HepG2 (cell line): ENCODE measurements around the gene LYSMD3. TPM values are rescaled to one million over a fixed set of nuclear protein-coding genes. Genes with fewer than 3 reads are reported as not detected.

Experiments
- ASH2L ChIP-seq: fragments of 300-600, 200-600 bp; sonication (generic); IDR thresholded peaks from 2 replicates; pipeline ENCODE4 v1.7.0; 2017; ENCODE audit warnings: low read depth, mild to moderate bottlenecking, moderate library complexity, mixed read lengths, low read length; ENCODE audit not compliant: insufficient read length
- CAMTA2 ChIP-seq: sonication (generic); formaldehyde crosslinking; IDR thresholded peaks from 2 replicates; pipeline ENCODE4 v1.4.0; 2020; ENCODE audit warnings: mild to moderate bottlenecking, missing genetic modification reagents, borderline replicate concordance
- CCDC6 ChIP-seq: sonication (generic); formaldehyde crosslinking; IDR thresholded peaks from 2 replicates; pipeline ENCODE4 v1.8.1; 2022; ENCODE audit warnings: mild to moderate bottlenecking, missing genetic modification reagents, moderate library complexity
- HOXA9 ChIP-seq: sonication (generic); formaldehyde crosslinking; IDR thresholded peaks from 2 replicates; pipeline ENCODE4 v1.8.1; 2022; ENCODE audit warnings: missing genetic modification reagents, mild to moderate bottlenecking, moderate library complexity, borderline replicate concordance
- KAT2B ChIP-seq: fragments of 150-350 bp; IDR thresholded peaks from 2 replicates; pipeline ENCODE4 v1.6.1; 2014; ENCODE audit warnings: low read depth, low read length, borderline replicate concordance
- KAT8 ChIP-seq: IDR thresholded peaks from 2 replicates; pipeline ENCODE4 v1.6.1; 2016; ENCODE audit warnings: missing genetic modification reagents, missing compliant biosample characterization
- POLR2G ChIP-seq: fragments of 200-400 bp; formaldehyde crosslinking; IDR thresholded peaks from 2 replicates; pipeline ENCODE4 v1.6.1; 2018; ENCODE audit warnings: mild to moderate bottlenecking, low read depth, low read length, moderate library complexity
- TEAD2 ChIP-seq: sonication (generic); formaldehyde crosslinking; IDR thresholded peaks from 2 replicates; pipeline ENCODE4 v1.9.0; 2021; ENCODE audit warnings: missing genetic modification reagents
- YEATS4 ChIP-seq: sonication (generic); formaldehyde crosslinking; IDR thresholded peaks from 2 replicates; pipeline ENCODE4 v1.4.0; 2020; ENCODE audit warnings: missing genetic modification reagents, borderline replicate concordance
- ZNF577 ChIP-seq: sonication (generic); formaldehyde crosslinking; IDR thresholded peaks from 2 replicates; pipeline ENCODE4 v1.4.0; 2020; ENCODE audit warnings: mild to moderate bottlenecking, low read depth, missing genetic modification reagents, borderline replicate concordance
- ZNF747 ChIP-seq: sonication (generic); formaldehyde crosslinking; IDR thresholded peaks from 2 replicates; pipeline ENCODE4 v1.8.1; 2023; ENCODE audit warnings: missing genetic modification reagents, mild to moderate bottlenecking, borderline replicate concordance
- ZNF75D ChIP-seq: sonication (generic); formaldehyde crosslinking; IDR thresholded peaks from 2 replicates; pipeline ENCODE4 v1.8.1; 2023; ENCODE audit warnings: missing genetic modification reagents, mild to moderate bottlenecking, borderline replicate concordance
- polyA plus RNA-seq, 8 experiments: library from polyadenylated mRNA; depleted of rRNA in 3 of 8; stranded (reverse) in 7 of 8; unstranded in 1 of 8; fragments of >200 nt; fragmentation: Illumina TruSeq in 4 of 8; extraction: Trizol in 4 of 8; gene quantifications; 2 replicates each; pipeline versions ENCODE4 v1.2.1 to v1.2.3, GENCODE V29; 2011 to 2016; ENCODE audit warnings: low read depth in 4 of 8, missing spikeins in 1 of 8, mixed read lengths in 1 of 8; ENCODE audit not compliant: insufficient read depth in 1 of 8
- total RNA-seq, 5 experiments: library from RNA; depleted of rRNA; stranded (reverse); fragments of >200 nt; fragmentation: Illumina TruSeq; extraction: Trizol; gene quantifications; 2 replicates each; pipeline ENCODE4 v1.2.3, GENCODE V29; 2016; ENCODE audit warnings: low read depth in 1 of 5
- TF ChIP-seq, protein P1 (sequence below): IDR thresholded peaks from 2 replicates; pipeline ENCODE4 v1.6.1; 2016; ENCODE audit warnings: low read depth, borderline replicate concordance
- TF ChIP-seq, protein P2 (sequence below): sonication (generic); formaldehyde crosslinking; IDR thresholded peaks from 2 replicates; pipeline ENCODE4 v1.5.1; 2020; ENCODE audit warnings: mild to moderate bottlenecking, missing genetic modification reagents, moderate library complexity
- TF ChIP-seq, protein P3 (sequence below): sonication (generic); formaldehyde crosslinking; IDR thresholded peaks from 2 replicates; pipeline ENCODE4 v1.4.0; 2020; ENCODE audit warnings: missing genetic modification reagents, borderline replicate concordance
- TF ChIP-seq, protein P4 (sequence below): sonication (generic); formaldehyde crosslinking; IDR thresholded peaks from 2 replicates; pipeline ENCODE4 v1.8.1; 2023; ENCODE audit warnings: mild to moderate bottlenecking, moderate library complexity, missing genetic modification reagents
- TF ChIP-seq, protein P5 (sequence below), 2 experiments: sonication (generic) in 1 of 2; formaldehyde crosslinking in 1 of 2; IDR thresholded peaks; 2 replicates each; pipeline versions ENCODE4 v1.4.0 to v1.6.1; 2018 to 2020; ENCODE audit warnings: missing genetic modification reagents in 2 of 2, borderline replicate concordance in 1 of 2, low read depth in 1 of 2, mild to moderate bottlenecking in 1 of 2, missing biosample characterization in 1 of 2
- TF ChIP-seq, protein P6 (sequence below): sonication (generic); formaldehyde crosslinking; IDR thresholded peaks from 2 replicates; pipeline ENCODE4 v1.5.1; 2020; ENCODE audit warnings: missing genetic modification reagents, mild to moderate bottlenecking, borderline replicate concordance
- TF ChIP-seq, protein P7 (sequence below): sonication (generic); formaldehyde crosslinking; IDR thresholded peaks from 2 replicates; pipeline ENCODE4 v1.8.0; 2022; ENCODE audit warnings: mild to moderate bottlenecking, missing genetic modification reagents; ENCODE audit not compliant: insufficient replicate concordance

The LYSMD3 gene
- total and polyA plus RNA-seq, 2 of the 13 experiments (the other 11 are each of a cell fraction or from before 2014, with no cell fraction given) = 9.1 to 13.8 TPM

DNA sequence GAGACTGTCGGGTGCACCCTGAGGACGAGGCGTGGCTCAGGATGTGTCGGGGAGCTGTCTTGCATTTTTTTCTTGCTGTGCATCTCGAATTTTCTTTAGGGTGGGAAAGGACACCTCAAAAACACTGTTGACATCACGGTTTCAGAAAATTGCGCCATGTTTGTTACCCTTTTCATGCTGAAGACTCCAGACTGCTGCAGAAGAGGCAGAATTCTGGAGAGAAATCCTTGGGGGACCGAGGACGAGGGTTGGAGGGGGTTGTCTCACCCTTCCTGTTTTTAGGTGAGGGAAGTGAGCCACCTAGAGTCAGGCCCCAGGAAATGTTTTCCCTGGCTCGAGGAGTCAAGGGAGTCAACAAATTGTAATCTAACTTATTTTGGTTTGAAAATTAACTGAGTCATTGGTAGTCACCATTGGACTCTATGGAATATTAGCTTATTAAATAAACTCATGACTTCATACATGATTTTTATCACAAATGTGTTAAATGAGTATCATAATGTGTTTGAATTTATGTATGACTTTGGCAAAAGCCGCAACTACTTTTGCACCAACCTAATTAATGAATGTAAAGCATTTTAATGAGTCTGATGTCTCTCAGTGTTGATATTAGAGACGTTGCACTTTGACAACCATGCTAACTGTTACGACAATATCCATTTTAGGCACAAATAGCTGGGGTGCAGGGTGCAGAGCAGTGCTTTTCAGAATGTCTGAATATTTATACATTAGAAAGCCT lies 724 bp upstream of the LYSMD3 start (continued):
- TF ChIP-seq KAT2B = no peak
- TF ChIP-seq ZNF577 (CRISPR knock-in tag) = no peak
- TF ChIP-seq TEAD2 (CRISPR knock-in tag) = no peak
- TF ChIP-seq, protein P1, sequence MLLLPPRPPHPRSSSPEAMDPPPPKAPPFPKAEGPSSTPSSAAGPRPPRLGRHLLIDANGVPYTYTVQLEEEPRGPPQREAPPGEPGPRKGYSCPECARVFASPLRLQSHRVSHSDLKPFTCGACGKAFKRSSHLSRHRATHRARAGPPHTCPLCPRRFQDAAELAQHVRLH (CRISPR knock-in tag) = no peak
- no peak for TF ChIP-seq CCDC6
- TF ChIP-seq ASH2L = peak; percentile 20
- TF ChIP-seq, protein P2, sequence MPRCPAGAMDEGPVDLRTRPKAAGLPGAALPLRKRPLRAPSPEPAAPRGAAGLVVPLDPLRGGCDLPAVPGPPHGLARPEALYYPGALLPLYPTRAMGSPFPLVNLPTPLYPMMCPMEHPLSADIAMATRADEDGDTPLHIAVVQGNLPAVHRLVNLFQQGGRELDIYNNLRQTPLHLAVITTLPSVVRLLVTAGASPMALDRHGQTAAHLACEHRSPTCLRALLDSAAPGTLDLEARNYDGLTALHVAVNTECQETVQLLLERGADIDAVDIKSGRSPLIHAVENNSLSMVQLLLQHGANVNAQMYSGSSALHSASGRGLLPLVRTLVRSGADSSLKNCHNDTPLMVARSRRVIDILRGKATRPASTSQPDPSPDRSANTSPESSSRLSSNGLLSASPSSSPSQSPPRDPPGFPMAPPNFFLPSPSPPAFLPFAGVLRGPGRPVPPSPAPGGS (CRISPR knock-in tag) = no peak
- peak; percentile 9; the same call in 1 of the 2 replicates for TF ChIP-seq YEATS4 (CRISPR knock-in tag)
- TF ChIP-seq, protein P3, sequence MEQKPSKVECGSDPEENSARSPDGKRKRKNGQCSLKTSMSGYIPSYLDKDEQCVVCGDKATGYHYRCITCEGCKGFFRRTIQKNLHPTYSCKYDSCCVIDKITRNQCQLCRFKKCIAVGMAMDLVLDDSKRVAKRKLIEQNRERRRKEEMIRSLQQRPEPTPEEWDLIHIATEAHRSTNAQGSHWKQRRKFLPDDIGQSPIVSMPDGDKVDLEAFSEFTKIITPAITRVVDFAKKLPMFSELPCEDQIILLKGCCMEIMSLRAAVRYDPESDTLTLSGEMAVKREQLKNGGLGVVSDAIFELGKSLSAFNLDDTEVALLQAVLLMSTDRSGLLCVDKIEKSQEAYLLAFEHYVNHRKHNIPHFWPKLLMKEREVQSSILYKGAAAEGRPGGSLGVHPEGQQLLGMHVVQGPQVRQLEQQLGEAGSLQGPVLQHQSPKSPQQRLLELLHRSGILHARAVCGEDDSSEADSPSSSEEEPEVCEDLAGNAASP = no peak
- TF ChIP-seq, protein P4, sequence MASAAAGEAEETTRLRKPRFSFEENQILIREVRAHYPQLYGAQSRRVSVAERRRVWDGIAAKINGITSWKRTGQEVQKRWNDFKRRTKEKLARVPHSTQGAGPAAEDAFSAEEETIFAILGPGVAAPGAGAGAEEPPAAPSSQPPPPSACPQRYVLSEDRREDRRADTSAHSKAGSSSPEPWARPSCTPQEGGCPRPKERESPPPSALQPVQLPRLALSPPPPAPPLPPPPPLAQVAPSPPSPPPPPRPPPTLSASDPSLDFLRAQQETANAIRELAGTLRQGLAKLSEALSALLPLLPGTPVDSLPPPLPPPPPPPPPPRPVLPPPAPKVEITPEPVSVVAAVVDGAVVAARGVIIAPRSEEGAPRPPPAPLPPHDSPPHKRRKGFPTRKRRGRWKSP (CRISPR knock-in tag) = peak; percentile 53; the same call in 1 of the 2 replicates
- TF ChIP-seq, protein P5, sequence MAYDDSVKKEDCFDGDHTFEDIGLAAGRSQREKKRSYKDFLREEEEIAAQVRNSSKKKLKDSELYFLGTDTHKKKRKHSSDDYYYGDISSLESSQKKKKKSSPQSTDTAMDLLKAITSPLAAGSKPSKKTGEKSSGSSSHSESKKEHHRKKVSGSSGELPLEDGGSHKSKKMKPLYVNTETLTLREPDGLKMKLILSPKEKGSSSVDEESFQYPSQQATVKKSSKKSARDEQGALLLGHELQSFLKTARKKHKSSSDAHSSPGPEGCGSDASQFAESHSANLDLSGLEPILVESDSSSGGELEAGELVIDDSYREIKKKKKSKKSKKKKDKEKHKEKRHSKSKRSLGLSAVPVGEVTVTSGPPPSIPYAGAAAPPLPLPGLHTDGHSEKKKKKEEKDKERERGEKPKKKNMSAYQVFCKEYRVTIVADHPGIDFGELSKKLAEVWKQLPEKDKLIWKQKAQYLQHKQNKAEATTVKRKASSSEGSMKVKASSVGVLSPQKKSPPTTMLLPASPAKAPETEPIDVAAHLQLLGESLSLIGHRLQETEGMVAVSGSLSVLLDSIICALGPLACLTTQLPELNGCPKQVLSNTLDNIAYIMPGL (CRISPR knock-in tag; IDR thresholded peaks at IDR 0.05; ENCODE audit: borderline replicate concordance in 1 of 2, low read depth in 1 of 2) = no peak
- TF ChIP-seq, protein P6, sequence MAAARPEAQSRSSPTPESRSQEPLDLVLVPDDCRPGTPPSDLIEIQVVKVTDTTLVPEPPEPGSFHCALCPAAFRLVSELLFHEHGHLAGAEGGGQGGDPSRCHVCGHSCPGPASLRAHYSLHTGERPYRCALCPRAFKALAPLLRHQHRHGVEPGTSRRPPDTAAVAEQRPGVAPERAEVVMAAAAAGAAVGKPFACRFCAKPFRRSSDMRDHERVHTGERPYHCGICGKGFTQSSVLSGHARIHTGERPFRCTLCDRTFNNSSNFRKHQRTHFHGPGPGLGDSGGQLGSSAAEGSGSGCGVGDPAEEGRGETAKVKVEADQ (CRISPR knock-in tag) = 0 out of 2 replicates have a peak, but pooled peaks have one; percentile 7
- no peak for TF ChIP-seq CAMTA2
- no peak for TF ChIP-seq HOXA9 (CRISPR knock-in tag)
- TF ChIP-seq, protein P7, sequence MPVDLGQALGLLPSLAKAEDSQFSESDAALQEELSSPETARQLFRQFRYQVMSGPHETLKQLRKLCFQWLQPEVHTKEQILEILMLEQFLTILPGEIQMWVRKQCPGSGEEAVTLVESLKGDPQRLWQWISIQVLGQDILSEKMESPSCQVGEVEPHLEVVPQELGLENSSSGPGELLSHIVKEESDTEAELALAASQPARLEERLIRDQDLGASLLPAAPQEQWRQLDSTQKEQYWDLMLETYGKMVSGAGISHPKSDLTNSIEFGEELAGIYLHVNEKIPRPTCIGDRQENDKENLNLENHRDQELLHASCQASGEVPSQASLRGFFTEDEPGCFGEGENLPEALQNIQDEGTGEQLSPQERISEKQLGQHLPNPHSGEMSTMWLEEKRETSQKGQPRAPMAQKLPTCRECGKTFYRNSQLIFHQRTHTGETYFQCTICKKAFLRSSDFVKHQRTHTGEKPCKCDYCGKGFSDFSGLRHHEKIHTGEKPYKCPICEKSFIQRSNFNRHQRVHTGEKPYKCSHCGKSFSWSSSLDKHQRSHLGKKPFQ (CRISPR knock-in tag) = peak; percentile 66
- 0 out of 2 replicates have a peak, but pooled peaks have one; percentile 23 for TF ChIP-seq ZNF747 (CRISPR knock-in tag)
- no peak for TF ChIP-seq ZNF75D
- no peak for TF ChIP-seq KAT8 (CRISPR knock-in tag)
- TF ChIP-seq POLR2G = no peak
